ENCODE results near the gene OR4K17. TPM values are rescaled to one million over a fixed set of nuclear protein-coding genes. Genes with fewer than 3 reads are reported as not detected.

Gene OR4K17
- total RNA-seq, 2 donors from 2014 or later: not detected

Other genes with a start within 250 kb of the OR4K17 start
- not detected for gene OR4K2, start 235.6 kb upstream of the OR4K17 start, total RNA-seq
- gene OR4K5, start 190.1 kb upstream of the OR4K17 start, total RNA-seq: not detected
- gene OR4K1, start 179.8 kb upstream of the OR4K17 start, total RNA-seq: not detected
- gene OR4K15, start 135.1 kb upstream of the OR4K17 start, total RNA-seq: not detected
- not detected for gene OR4Q2, start 108.6 kb upstream of the OR4K17 start, total RNA-seq
- not detected for gene OR4K14, start 91.4 kb upstream of the OR4K17 start, total RNA-seq
- not detected for gene OR4K13, start 74.7 kb upstream of the OR4K17 start, total RNA-seq
- gene OR4L1, start 50.7 kb upstream of the OR4K17 start, total RNA-seq: not detected
- gene OR4N5, start 28.1 kb downstream of the OR4K17 start, total RNA-seq: not detected
- not detected for gene OR11G2, start 80.2 kb downstream of the OR4K17 start, total RNA-seq
- gene OR11H6, start 113.0 kb downstream of the OR4K17 start, total RNA-seq: not detected
- not detected for gene OR11H7, start 118.2 kb downstream of the OR4K17 start, total RNA-seq
- not detected for gene OR11H4, start 128.5 kb downstream of the OR4K17 start, total RNA-seq
- 1 to 10 TPM; 4.3 to 7.7 TPM for gene TTC5, start 195.2 kb downstream of the OR4K17 start, total RNA-seq
- gene CCNB1IP1, start 222.5 kb downstream of the OR4K17 start, total RNA-seq: 10 to 100 TPM; 52.9 to 71.1 TPM
- gene PARP2, start 232.9 kb downstream of the OR4K17 start, total RNA-seq: 1 to 10 TPM; 6.5 to 8.9 TPM